ENCODE measurements around the gene WWOX.

Gene WWOX

GRCh38 chr16:78331731-78332130, 232.3 kb downstream of the WWOX start:
- H3K4me3 ChIP-seq (ENCODE audit: low read depth, low read length): no peak overlapping the region
- TF ChIP-seq, protein P1, sequence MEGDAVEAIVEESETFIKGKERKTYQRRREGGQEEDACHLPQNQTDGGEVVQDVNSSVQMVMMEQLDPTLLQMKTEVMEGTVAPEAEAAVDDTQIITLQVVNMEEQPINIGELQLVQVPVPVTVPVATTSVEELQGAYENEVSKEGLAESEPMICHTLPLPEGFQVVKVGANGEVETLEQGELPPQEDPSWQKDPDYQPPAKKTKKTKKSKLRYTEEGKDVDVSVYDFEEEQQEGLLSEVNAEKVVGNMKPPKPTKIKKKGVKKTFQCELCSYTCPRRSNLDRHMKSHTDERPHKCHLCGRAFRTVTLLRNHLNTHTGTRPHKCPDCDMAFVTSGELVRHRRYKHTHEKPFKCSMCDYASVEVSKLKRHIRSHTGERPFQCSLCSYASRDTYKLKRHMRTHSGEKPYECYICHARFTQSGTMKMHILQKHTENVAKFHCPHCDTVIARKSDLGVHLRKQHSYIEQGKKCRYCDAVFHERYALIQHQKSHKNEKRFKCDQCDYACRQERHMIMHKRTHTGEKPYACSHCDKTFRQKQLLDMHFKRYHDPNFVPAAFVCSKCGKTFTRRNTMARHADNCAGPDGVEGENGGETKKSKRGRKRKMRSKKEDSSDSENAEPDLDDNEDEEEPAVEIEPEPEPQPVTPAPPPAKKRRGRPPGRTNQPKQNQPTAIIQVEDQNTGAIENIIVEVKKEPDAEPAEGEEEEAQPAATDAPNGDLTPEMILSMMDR (IDR thresholded peaks at IDR 0.05; ENCODE audit: insufficient read depth, low read depth, low read length, missing control alignments): no peak
- no peak for DNase-seq (ENCODE audit: low read depth)

GRCh38 chr16:78333808-78334207, 234.4 kb downstream of the WWOX start:
- TF ChIP-seq, protein P1 (IDR thresholded peaks at IDR 0.05; ENCODE audit: insufficient read depth, low read depth, low read length, missing control alignments): no peak
- DNase-seq (ENCODE audit: low read depth): no peak
- no peak overlapping the region for H3K4me3 ChIP-seq (ENCODE audit: low read depth, low read length)

GRCh38 chr16:78340590-78340989, 241.1 kb downstream of the WWOX start:
- H3K4me3 ChIP-seq (ENCODE audit: low read depth, low read length): no peak overlapping the region
- DNase-seq (ENCODE audit: low read depth): no peak
- TF ChIP-seq, protein P1 (IDR thresholded peaks at IDR 0.05; ENCODE audit: insufficient read depth, low read depth, low read length, missing control alignments): no peak

GRCh38 chr16:78348068-78348467, 248.6 kb downstream of the WWOX start:
- no peak for DNase-seq (ENCODE audit: low read depth)
- TF ChIP-seq, protein P1 (IDR thresholded peaks at IDR 0.05; ENCODE audit: insufficient read depth, low read depth, low read length, missing control alignments): no peak
- H3K4me3 ChIP-seq (ENCODE audit: low read depth, low read length): no peak overlapping the region

DNA sequence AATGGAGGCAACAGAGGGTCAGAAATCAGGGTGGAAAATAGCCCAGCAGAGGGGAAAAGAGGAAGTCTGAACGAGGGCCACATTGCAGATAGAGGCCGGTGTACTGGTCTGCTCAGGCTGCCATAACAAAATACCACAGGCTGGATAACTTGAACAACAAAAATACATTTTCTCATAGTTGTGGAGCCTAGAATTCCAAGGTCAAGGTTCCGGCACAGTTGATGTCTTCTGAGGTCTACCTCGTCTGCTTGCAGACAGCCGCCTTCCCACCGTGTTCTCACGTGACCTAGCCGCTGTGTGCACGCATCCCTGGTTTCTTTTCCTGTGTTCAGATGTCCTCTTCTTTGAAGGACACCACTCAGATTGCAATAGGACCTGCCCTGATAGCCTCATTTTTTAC, 249.4 kb downstream of the WWOX start:
- TF ChIP-seq, protein P1 (IDR thresholded peaks at IDR 0.05; ENCODE audit: insufficient read depth, low read depth, low read length, missing control alignments): no peak
- no peak for DNase-seq (ENCODE audit: low read depth)
- H3K4me3 ChIP-seq (ENCODE audit: low read depth, low read length): no peak overlapping the region

DNA sequence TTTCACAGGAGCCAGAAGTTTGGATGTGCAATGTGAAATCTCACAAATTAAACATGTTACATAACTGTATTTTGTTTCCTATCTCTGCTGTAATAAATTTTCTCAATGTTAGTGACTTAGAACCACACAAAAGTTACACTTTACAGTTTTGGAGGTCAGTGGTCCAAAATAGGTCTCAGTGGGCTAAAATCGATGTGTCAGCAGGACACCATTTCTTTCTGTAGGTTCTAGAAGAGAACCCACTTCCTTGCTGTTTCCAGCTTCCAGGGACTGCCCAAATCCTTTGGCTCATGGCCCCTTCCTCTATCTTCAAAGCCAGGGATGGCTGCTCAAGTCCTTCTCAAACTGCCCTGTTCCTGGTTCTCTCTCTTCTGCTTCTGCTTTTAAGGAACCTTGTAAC, 252.7 kb downstream of the WWOX start:
- DNase-seq (ENCODE audit: low read depth): no peak
- no peak overlapping the region for H3K4me3 ChIP-seq (ENCODE audit: low read depth, low read length)
- TF ChIP-seq, protein P1 (IDR thresholded peaks at IDR 0.05; ENCODE audit: insufficient read depth, low read depth, low read length, missing control alignments): no peak

GRCh38 chr16:78353640-78354275, 254.3 kb downstream of the WWOX start:
- no peak overlapping the region for H3K4me3 ChIP-seq (ENCODE audit: low read depth, low read length)
- TF ChIP-seq, protein P1 (IDR thresholded peaks at IDR 0.05; ENCODE audit: insufficient read depth, low read depth, low read length, missing control alignments): no peak
- no peak for DNase-seq (ENCODE audit: low read depth)
